ENCODE data around the gene UBE3D. TPM values are rescaled to one million over a fixed set of nuclear protein-coding genes. Genes with fewer than 3 reads are reported as not detected.

The UBE3D gene
- total and polyA plus RNA-seq, 2 experiments from 2014 or later = 17.5 to 31.4 TPM

DNA sequence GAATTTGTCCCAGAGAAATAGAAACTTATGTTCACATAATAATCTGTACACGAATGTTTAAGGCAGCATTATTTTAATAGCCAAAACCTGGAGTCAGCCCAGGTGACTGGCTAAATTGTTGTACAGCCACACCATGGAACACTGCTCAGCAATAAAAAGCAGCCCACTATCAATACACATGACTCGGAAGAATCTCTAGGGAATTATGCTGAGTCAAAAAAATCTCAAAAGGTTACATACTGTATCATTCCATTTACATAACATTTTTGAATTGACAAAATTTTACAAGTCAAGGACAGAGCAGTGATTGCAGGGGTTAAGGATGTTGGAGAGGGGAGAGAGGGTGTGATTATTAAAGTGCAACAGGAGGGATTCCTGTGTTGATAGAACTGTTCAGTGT, 163.4 kb downstream of the UBE3D start (continued):
- TF ChIP-seq, protein P1, sequence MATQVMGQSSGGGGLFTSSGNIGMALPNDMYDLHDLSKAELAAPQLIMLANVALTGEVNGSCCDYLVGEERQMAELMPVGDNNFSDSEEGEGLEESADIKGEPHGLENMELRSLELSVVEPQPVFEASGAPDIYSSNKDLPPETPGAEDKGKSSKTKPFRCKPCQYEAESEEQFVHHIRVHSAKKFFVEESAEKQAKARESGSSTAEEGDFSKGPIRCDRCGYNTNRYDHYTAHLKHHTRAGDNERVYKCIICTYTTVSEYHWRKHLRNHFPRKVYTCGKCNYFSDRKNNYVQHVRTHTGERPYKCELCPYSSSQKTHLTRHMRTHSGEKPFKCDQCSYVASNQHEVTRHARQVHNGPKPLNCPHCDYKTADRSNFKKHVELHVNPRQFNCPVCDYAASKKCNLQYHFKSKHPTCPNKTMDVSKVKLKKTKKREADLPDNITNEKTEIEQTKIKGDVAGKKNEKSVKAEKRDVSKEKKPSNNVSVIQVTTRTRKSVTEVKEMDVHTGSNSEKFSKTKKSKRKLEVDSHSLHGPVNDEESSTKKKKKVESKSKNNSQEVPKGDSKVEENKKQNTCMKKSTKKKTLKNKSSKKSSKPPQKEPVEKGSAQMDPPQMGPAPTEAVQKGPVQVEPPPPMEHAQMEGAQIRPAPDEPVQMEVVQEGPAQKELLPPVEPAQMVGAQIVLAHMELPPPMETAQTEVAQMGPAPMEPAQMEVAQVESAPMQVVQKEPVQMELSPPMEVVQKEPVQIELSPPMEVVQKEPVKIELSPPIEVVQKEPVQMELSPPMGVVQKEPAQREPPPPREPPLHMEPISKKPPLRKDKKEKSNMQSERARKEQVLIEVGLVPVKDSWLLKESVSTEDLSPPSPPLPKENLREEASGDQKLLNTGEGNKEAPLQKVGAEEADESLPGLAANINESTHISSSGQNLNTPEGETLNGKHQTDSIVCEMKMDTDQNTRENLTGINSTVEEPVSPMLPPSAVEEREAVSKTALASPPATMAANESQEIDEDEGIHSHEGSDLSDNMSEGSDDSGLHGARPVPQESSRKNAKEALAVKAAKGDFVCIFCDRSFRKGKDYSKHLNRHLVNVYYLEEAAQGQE (IDR thresholded peaks at IDR 0.05; ENCODE audit: unreplicated experiment) = no peak
- TF ChIP-seq ZNF114 (CRISPR knock-in tag; IDR thresholded peaks at IDR 0.05) (no peak), ZNF331 (CRISPR knock-in tag; IDR thresholded peaks at IDR 0.05; ENCODE audit: low read depth) (no peak), NANOG (IDR thresholded peaks at IDR 0.05; ENCODE audit: borderline replicate concordance) (no peak)
- TF ChIP-seq, protein P2, sequence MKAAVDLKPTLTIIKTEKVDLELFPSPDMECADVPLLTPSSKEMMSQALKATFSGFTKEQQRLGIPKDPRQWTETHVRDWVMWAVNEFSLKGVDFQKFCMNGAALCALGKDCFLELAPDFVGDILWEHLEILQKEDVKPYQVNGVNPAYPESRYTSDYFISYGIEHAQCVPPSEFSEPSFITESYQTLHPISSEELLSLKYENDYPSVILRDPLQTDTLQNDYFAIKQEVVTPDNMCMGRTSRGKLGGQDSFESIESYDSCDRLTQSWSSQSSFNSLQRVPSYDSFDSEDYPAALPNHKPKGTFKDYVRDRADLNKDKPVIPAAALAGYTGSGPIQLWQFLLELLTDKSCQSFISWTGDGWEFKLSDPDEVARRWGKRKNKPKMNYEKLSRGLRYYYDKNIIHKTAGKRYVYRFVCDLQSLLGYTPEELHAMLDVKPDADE (IDR thresholded peaks at IDR 0.05) = no peak

DNA sequence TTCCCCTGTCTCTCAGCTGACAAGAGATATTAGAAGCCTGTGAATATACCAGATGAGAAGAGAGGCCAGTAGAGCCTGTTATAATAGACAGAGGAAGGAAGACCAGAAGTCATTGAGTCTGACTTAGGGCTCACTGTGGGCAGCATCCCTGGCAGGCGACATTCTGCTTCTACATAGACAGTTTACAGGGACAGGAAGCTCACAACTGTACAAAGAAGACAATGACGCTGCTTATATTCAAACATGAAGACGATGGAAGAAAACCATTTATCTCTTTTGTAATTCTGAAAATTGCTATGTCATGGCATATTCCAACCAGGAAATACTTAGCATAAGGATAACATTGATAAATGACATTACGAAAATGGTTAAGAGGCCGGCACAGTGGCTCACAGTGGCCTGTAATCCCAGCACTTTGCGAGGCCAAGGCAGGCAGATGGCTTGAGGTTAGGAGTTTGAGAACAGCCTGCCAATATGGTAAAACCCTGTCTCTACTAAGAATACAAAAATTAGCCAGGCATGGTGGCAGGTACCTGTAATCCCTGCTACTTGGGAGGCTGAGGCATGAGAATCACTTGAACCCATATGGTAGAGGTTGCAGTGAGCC, 170.9 kb downstream of the UBE3D start:
- no peak overlapping the region for H3K27ac ChIP-seq (ENCODE audit: low read depth)
- H3K36me3 ChIP-seq (ENCODE audit: insufficient read depth) = no peaks in the 10 kb centered on the region; the same call in 1 of the 2 replicates
- Mint-ChIP-seq H3K9me3 (peaks cover 3% of the 10 kb centered on the region; the same call in 1 of the 3 replicates), H3K4me3 (no peak overlapping the region), H3K36me3 (ENCODE audit: low read depth) (peaks cover 14% of the 10 kb centered on the region; the same call in 2 of the 3 replicates), H3K4me1 (peaks cover 24% of the 10 kb centered on the region), H3K27me3 (ENCODE audit: insufficient read depth, low read depth, poor library complexity) (no peaks in the 10 kb centered on the region), H3K27ac (peak overlapping the region; percentile 19)
- no peak for ATAC-seq
- H3F3A ChIP-seq (replicated peaks; ENCODE audit: low read depth) = no peaks in the 10 kb centered on the region
- DNase-seq (ENCODE audit: low spot score) = no peak
- H3K79me2 ChIP-seq (replicated peaks; ENCODE audit: insufficient read depth) = no peaks in the 10 kb centered on the region
- H3K4me1 ChIP-seq (ENCODE audit: insufficient read depth) = 0 out of 2 replicates have a peak, but pooled peaks cover 18% of the 10 kb centered on the region
- no peaks in the 10 kb centered on the region for H4K20me1 ChIP-seq (replicated peaks; ENCODE audit: insufficient read depth)
- no peaks in the 10 kb centered on the region for H3K9me2 ChIP-seq (ENCODE audit: insufficient read depth)
- no peaks in the 10 kb centered on the region for H3K27me3 ChIP-seq (ENCODE audit: insufficient read depth)
- no peak overlapping the region for H3K4me2 ChIP-seq
- no peak overlapping the region for H2AFZ ChIP-seq
- H3K4me3 ChIP-seq = no peak overlapping the region
- TF ChIP-seq ZNF331 (CRISPR knock-in tag; IDR thresholded peaks at IDR 0.05; ENCODE audit: low read depth) (no peak), STAT1 (IDR thresholded peaks at IDR 0.05; ENCODE audit: unreplicated experiment) (no peak), ZNF114 (CRISPR knock-in tag; IDR thresholded peaks at IDR 0.05) (no peak)
- TF ChIP-seq, protein P3, sequence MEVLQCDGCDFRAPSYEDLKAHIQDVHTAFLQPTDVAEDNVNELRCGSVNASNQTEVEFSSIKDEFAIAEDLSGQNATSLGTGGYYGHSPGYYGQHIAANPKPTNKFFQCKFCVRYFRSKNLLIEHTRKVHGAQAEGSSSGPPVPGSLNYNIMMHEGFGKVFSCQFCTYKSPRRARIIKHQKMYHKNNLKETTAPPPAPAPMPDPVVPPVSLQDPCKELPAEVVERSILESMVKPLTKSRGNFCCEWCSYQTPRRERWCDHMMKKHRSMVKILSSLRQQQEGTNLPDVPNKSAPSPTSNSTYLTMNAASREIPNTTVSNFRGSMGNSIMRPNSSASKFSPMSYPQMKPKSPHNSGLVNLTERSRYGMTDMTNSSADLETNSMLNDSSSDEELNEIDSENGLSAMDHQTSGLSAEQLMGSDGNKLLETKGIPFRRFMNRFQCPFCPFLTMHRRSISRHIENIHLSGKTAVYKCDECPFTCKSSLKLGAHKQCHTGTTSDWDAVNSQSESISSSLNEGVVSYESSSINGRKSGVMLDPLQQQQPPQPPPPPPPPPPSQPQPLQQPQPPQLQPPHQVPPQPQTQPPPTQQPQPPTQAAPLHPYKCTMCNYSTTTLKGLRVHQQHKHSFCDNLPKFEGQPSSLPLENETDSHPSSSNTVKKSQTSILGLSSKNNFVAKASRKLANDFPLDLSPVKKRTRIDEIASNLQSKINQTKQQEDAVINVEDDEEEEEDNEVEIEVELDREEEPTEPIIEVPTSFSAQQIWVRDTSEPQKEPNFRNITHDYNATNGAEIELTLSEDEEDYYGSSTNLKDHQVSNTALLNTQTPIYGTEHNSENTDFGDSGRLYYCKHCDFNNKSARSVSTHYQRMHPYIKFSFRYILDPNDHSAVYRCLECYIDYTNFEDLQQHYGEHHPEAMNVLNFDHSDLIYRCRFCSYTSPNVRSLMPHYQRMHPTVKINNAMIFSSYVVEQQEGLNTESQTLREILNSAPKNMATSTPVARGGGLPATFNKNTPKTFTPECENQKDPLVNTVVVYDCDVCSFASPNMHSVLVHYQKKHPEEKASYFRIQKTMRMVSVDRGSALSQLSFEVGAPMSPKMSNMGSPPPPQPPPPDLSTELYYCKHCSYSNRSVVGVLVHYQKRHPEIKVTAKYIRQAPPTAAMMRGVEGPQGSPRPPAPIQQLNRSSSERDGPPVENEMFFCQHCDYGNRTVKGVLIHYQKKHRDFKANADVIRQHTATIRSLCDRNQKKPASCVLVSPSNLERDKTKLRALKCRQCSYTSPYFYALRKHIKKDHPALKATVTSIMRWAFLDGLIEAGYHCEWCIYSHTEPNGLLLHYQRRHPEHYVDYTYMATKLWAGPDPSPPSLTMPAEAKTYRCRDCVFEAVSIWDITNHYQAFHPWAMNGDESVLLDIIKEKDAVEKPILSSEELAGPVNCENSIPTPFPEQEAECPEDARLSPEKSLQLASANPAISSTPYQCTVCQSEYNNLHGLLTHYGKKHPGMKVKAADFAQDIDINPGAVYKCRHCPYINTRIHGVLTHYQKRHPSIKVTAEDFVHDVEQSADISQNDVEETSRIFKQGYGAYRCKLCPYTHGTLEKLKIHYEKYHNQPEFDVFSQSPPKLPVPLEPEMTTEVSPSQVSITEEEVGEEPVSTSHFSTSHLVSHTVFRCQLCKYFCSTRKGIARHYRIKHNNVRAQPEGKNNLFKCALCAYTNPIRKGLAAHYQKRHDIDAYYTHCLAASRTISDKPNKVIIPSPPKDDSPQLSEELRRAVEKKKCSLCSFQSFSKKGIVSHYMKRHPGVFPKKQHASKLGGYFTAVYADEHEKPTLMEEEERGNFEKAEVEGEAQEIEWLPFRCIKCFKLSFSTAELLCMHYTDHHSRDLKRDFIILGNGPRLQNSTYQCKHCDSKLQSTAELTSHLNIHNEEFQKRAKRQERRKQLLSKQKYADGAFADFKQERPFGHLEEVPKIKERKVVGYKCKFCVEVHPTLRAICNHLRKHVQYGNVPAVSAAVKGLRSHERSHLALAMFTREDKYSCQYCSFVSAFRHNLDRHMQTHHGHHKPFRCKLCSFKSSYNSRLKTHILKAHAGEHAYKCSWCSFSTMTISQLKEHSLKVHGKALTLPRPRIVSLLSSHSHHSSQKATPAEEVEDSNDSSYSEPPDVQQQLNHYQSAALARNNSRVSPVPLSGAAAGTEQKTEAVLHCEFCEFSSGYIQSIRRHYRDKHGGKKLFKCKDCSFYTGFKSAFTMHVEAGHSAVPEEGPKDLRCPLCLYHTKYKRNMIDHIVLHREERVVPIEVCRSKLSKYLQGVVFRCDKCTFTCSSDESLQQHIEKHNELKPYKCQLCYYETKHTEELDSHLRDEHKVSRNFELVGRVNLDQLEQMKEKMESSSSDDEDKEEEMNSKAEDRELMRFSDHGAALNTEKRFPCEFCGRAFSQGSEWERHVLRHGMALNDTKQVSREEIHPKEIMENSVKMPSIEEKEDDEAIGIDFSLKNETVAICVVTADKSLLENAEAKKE (CRISPR knock-in tag; IDR thresholded peaks at IDR 0.05) = no peak
- TF ChIP-seq, protein P1 (IDR thresholded peaks at IDR 0.05; ENCODE audit: unreplicated experiment) = no peak
- TF ChIP-seq, protein P2 (IDR thresholded peaks at IDR 0.05) = no peak
